Common myeloid progenitor, CD34-positive (primary cell): ENCODE data around the gene KRTAP16-1.

Experiments used
- CTCF ChIA-PET: fragments of 350-600 bp; sonication (Branson Sonifier 250); formaldehyde crosslinking; loops from one replicate; lab custom pipeline; 2021; ENCODE audit warnings: antibody characterized with exemption; lab: Charles Lee
- POLR2A ChIA-PET: fragments of 350-600 bp; sonication (Branson Sonifier 250); formaldehyde crosslinking; loops from one replicate; lab custom pipeline; 2021; ENCODE audit warnings: antibody characterized with exemption; lab: Charles Lee
- DNase-seq, 3 donors: peaks; one replicate each; pipeline versions ENCODE4 v3.0.0 to v3.0.0-alpha.2; 2013
- H3K27ac ChIP-seq, 2 experiments: 1 replicate in 1 of 2; 2 replicates in 1 of 2; pipeline ENCODE4 v1.7.0; 2013; ENCODE audit warnings: inconsistent platforms in 2 of 2, low read length in 2 of 2, mild to moderate bottlenecking in 2 of 2, low read depth in 1 of 2, moderate library complexity in 1 of 2; ENCODE audit not compliant: severe bottlenecking in 2 of 2, insufficient read depth in 1 of 2, poor library complexity in 1 of 2
- H3K27me3 ChIP-seq, 5 experiments: replicated peaks in 2 of 5; 1 replicate in 3 of 5; 2 replicates in 2 of 5; pipeline versions ENCODE4 v1.6.1 to v1.7.0; 2013; ENCODE audit warnings: low read length in 4 of 5, mild to moderate bottlenecking in 2 of 5, moderate library complexity in 2 of 5, inconsistent platforms in 1 of 5; ENCODE audit not compliant: insufficient read depth in 5 of 5, control insufficient read depth in 4 of 5
- H3K36me3 ChIP-seq, 4 experiments: 1 replicate in 2 of 4; 2 replicates in 2 of 4; pipeline versions ENCODE4 v1.6.1 to v1.7.0; 2013; ENCODE audit warnings: low read length in 3 of 4, control low read depth in 1 of 4, mild to moderate bottlenecking in 1 of 4; ENCODE audit not compliant: control insufficient read depth in 4 of 4, insufficient read depth in 4 of 4
- H3K4me1 ChIP-seq, 4 experiments: 1 replicate in 3 of 4; 2 replicates in 1 of 4; pipeline versions ENCODE4 v1.6.1 to v1.7.1; 2013; ENCODE audit warnings: low read length in 3 of 4, mild to moderate bottlenecking in 3 of 4, control low read depth in 1 of 4, inconsistent platforms in 1 of 4, moderate library complexity in 1 of 4; ENCODE audit not compliant: control insufficient read depth in 4 of 4, insufficient read depth in 4 of 4; ENCODE audit errors: control extremely low read depth in 1 of 4
- H3K4me3 ChIP-seq, 7 experiments: 1 replicate in 4 of 7; 2 replicates in 3 of 7; pipeline versions ENCODE4 v1.5.1 to v1.7.0; 2013; ENCODE audit warnings: mild to moderate bottlenecking in 7 of 7, low read length in 6 of 7, moderate library complexity in 6 of 7, inconsistent platforms in 2 of 7, low read depth in 2 of 7, control low read depth in 1 of 7; ENCODE audit not compliant: insufficient read depth in 4 of 7, control insufficient read depth in 1 of 7; ENCODE audit errors: extremely low read depth in 1 of 7
- H3K9me3 ChIP-seq, 5 experiments: 1 replicate in 4 of 5; 2 replicates in 1 of 5; pipeline versions ENCODE4 v1.6.1 to v1.7.1; 2013; ENCODE audit warnings: low read length in 4 of 5, mild to moderate bottlenecking in 2 of 5, inconsistent platforms in 1 of 5, low read depth in 1 of 5, moderate library complexity in 1 of 5; ENCODE audit not compliant: control insufficient read depth in 4 of 5, insufficient read depth in 2 of 5; ENCODE audit errors: control extremely low read depth in 1 of 5
- WGBS: methylation state at CpG from one replicate; pipeline ENCODE4 v1.1.5; 2013; ENCODE audit not compliant: insufficient coverage; 5-methylcytosine and 5-hydroxymethylcytosine counted together

Gene KRTAP16-1

DNA sequence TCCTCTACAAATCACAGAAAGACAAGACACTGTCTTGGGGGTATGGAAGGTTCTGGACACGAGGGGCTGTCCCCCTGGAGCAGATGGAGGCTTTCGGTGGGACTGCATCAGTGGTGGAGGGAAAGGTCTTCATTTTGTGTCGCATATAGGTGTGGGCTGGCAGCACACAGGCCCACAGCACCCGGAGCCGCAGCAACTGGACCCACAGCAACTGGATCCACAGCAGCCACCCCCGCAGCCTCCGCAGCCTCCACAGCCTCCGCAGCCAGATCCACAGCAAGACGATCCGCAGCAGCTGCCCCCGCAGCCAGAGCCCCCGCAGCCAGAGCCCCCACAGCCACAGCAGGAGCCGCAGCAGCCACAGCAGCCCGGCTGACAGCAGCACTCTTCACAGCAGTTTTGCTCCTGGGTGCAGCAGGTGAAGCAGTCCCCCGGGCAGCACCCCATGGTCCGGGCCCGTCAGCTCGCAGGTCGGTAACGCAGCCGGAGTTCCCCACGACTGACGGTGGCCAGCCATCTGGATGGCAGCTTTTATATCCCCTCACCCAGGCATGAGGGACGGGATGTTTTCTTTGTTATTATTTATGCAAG, 6.2 kb upstream of the KRTAP16-1 start, which contains the start of gene KRTAP17-1:
Gene KRTAP17-1 (minus strand): TSS at position 507 of the 591 bp plus-strand sequence. CDS start 60 bp downstream, at position 447.
- Histone ChIP-seq H3K36me3 (no peaks in the 10 kb centered on the region), H3K27me3 (no peaks in the 10 kb centered on the region), H3K4me3 (no peak within 1 kb of the TSS), H3K4me1 (no peaks in the 10 kb centered on the region), H3K27ac (no peak within 1 kb of the TSS), H3K9me3 (peaks cover 0 to 8% (median 0%) of the 10 kb centered on the region in 5 experiments)
- 95% methylated on average over 22 of the region's 24 CpGs for WGBS
- ChIA-PET CTCF (no interaction called here), POLR2A (no interaction called here)
- no peak for DNase-seq

DNA sequence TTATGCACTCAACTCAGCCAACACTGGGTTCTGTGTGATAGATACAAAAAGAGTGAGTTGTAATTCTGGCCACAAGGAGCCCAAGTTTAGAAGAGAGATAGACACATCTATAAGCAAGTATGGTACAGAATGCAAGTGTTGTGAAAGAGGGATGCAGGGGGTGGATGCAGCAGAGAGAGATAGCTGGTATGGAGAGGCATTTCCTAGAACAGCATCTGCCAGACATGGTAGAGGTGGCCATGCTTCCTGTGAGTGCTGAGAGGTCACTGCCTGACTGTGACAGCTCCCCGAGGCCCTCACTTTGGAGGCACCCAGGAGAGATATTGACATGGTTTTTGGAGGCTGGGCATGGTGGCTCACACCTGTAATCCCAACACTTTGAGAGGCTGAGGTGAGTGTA, 2.0 kb upstream of the KRTAP16-1 start:
- H3K4me3 ChIP-seq = no peak overlapping the region
- peaks cover 9 to 32% (median 23%) of the 10 kb centered on the region in 4 experiments for H3K4me1 ChIP-seq
- CTCF ChIA-PET = no interaction called here
- H3K27me3 ChIP-seq = no peaks in the 10 kb centered on the region
- DNase-seq = no peak
- no peaks in the 10 kb centered on the region for H3K9me3 ChIP-seq
- no peaks in the 10 kb centered on the region for H3K36me3 ChIP-seq
- POLR2A ChIA-PET = interaction anchor here (0.7 kb wide), 1 partner anchor 139 kb away, joined by 3 read pairs; no protein-coding TSS in a partner anchor
- no peak overlapping the region for H3K27ac ChIP-seq
- 100% methylated on average over 1 of the region's 1 CpG for WGBS

DNA sequence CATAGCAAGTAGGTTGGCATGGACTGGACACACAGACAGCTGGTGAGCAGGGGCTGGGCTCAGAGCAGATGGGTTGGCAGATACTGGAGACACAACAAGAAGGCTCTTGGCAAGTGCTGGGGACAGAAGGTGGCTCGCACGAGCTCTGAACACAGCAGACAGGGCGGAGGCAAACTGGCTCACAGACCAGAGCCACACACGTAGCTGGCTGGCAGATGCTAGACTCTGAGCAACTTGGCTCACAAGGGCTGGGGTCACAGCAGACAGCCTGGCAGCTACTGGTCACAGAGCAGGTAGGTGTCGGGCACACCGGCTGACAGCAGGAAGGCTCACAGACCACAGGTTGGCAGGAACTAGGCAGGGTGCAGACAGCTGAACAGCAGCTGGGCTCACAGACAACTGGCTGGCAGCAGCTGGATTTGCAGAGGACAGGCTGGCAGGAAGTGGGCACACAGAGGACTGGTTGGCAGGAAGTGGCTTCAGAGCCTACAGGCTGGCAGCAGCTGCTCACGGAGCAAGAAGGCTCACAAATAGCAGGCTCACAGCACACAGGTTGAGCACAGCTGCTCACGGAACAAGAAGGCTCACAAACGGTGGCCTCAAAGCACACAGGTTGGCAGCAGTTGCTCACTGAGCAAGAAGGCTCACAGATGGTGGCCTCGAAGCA, 725 bp downstream of the KRTAP16-1 start:
- POLR2A ChIA-PET = no interaction called here
- Histone ChIP-seq H3K4me3 (peak overlapping the region in 3 of 7 experiments; percentile 19 to 56 (median 40)), H3K27ac (peak overlapping the region; percentile 33 to 74), H3K36me3 (no peaks in the 10 kb centered on the region), H3K4me1 (peaks cover 9 to 34% (median 23%) of the 10 kb centered on the region in 4 experiments), H3K27me3 (no peaks in the 10 kb centered on the region), H3K9me3 (no peaks in the 10 kb centered on the region)
- DNase-seq = peak; percentile 88 to 100 (median 98)
- WGBS = 2% methylated on average over 10 of the region's 10 CpGs
- CTCF ChIA-PET = interaction anchor here (1.1 to 1.7 kb wide), 4 partner anchors 14 to 400 kb away, joined by 3 to 14 read pairs (median 4); no protein-coding TSS in a partner anchor

DNA sequence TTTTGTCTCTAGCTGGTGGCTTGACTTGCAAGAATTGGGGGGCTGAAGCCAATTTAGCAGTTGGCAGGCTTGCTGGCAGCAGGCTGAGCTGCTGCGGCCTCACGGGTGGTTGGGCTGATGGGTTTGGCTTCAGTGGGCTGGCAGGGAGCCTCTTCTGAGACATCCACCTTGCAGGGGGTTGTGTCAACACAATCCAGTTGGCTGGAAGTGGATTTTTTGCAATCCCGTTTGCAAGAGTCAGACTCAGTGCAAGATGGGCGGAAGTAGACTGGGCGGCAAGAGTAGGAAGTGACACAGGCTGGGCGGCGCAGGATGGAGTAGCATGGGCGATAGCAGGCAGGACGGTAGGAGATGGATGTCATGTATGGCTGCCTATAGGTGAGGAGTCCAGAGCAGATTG, 1.5 kb downstream of the KRTAP16-1 start:
- WGBS = 91% methylated on average over 9 of the region's 9 CpGs
- Histone ChIP-seq H3K27me3 (no peaks in the 10 kb centered on the region), H3K4me1 (peaks cover 9 to 40% (median 24%) of the 10 kb centered on the region in 4 experiments), H3K4me3 (peak overlapping the region in 2 of 7 experiments; percentile 19 to 51), H3K36me3 (no peaks in the 10 kb centered on the region), H3K27ac (no peak overlapping the region), H3K9me3 (no peaks in the 10 kb centered on the region)
- ChIA-PET CTCF (interaction anchor here (1.7 kb wide), 1 partner anchor 397 kb away, joined by 5 read pairs; no protein-coding TSS in a partner anchor), POLR2A (no interaction called here)
- DNase-seq = peak in 1 of 3 donors; percentile 18

DNA sequence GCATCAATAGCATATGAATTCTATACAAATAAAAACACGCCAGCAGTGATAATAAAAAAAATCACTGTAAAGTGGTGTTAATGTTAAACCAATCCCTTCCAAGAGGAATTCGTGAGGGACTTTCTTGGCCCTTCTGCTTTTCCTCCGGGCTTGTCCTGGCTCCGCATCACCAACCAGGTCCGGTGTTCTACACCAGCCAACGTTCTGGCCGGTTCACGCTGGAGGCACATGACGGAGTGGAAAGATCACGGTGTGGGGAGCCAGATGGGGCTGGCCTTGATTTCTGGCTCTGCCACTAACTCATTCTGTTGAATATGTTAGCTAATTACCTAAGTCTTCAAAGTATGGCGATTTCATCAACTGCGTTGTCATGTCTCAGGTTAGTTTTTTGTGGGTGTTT, 5.0 kb downstream of the KRTAP16-1 start:
- ChIA-PET POLR2A (no interaction called here), CTCF (interaction anchor here (1.0 to 1.8 kb wide), 2 partner anchors 10 to 19 kb away, joined by 4 read pairs; no protein-coding TSS in a partner anchor)
- H3K4me3 ChIP-seq = no peak overlapping the region
- no peaks in the 10 kb centered on the region for H3K27me3 ChIP-seq
- no peaks in the 10 kb centered on the region for H3K36me3 ChIP-seq
- peaks cover 3 to 44% (median 18%) of the 10 kb centered on the region in 4 experiments for H3K4me1 ChIP-seq
- H3K9me3 ChIP-seq = no peaks in the 10 kb centered on the region
- WGBS = 84% methylated on average over 9 of the region's 12 CpGs
- DNase-seq = no peak
- H3K27ac ChIP-seq = no peak overlapping the region

DNA sequence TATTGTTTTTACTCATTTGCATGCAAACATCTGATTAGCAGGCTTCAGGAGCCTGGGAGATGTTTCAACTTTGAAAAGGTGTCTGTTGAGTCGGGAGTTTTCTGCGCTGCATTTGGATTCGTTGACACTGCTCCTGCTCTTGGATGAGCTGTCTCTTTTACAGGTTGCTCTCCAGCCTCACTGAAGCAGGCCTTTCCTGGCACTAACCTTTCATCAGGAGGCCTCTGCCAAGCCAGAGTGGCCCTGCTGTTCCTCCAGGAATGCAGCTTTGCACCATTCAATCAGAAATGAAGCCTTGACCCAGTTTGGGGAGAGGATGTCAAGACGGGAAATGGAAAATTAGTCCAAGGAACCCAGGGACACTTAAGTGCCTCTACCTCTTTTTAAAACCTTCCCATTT, 6.1 kb downstream of the KRTAP16-1 start:
- Histone ChIP-seq H3K4me1 (peaks cover 3 to 32% (median 7%) of the 10 kb centered on the region in 4 experiments), H3K9me3 (no peaks in the 10 kb centered on the region), H3K4me3 (no peak overlapping the region), H3K36me3 (no peaks in the 10 kb centered on the region), H3K27ac (no peak overlapping the region), H3K27me3 (no peaks in the 10 kb centered on the region)
- DNase-seq = no peak
- CTCF ChIA-PET = interaction anchor here (1.0 to 1.8 kb wide), 2 partner anchors 11 to 20 kb away, joined by 4 read pairs; no protein-coding TSS in a partner anchor
- WGBS = 100% methylated on average over 4 of the region's 4 CpGs
- POLR2A ChIA-PET = interaction anchor here (0.7 kb wide), 1 partner anchor 162 kb away, joined by 4 read pairs; the partner anchor contains the start of gene KRTAP4-6
